Measurements from ENCODE around the gene TNFAIP8L1. TPM values are rescaled to one million over a fixed set of nuclear protein-coding genes. Genes with fewer than 3 reads are reported as not detected.

The TNFAIP8L1 gene
- total RNA-seq, 1 experiment from 2014 or later, result 17.8 TPM

- Histone ChIP-seq H3K9me3 (ENCODE audit: insufficient read depth, low read depth) (no peaks in the 10 kb centered on the region), H2AFZ (no peak overlapping the region), H3K36me3 (ENCODE audit: low read depth) (no peaks in the 10 kb centered on the region), H3F3A (ENCODE audit: insufficient read depth, low read depth) (no peaks in the 10 kb centered on the region), H3K79me2 (ENCODE audit: low read depth) (no peaks in the 10 kb centered on the region), H4K20me1 (ENCODE audit: insufficient read depth) (no peaks in the 10 kb centered on the region), H3K4me3 (no peak overlapping the region), H3K27me3 (ENCODE audit: insufficient read depth, low read depth) (no peaks in the 10 kb centered on the region), H3K4me1 (replicated peaks; ENCODE audit: insufficient read depth) (no peaks in the 10 kb centered on the region), H3K27ac (no peak overlapping the region), H3K9me2 (ENCODE audit: insufficient read depth) (no peaks in the 10 kb centered on the region), H3K4me2 (no peak overlapping the region)
- ChIA-PET POLR2A (ENCODE audit: unreplicated experiment) (no interaction called here), CTCF (no interaction called here)
- TF ChIP-seq EZH2 (IDR thresholded peaks at IDR 0.05; ENCODE audit: low read depth), result no peak
- TF ChIP-seq CTCF (conservative IDR thresholded peaks at IDR 0.05), result no peak
- no peak for DNase-seq
- intact Hi-C loops (cut with micrococcal nuclease; ENCODE audit: unreplicated experiment), result no loop called here
- no TSS peak for BruUV-seq (replicated peaks)
Measured at GRCh38 chr19:4700693-4700970, 61.3 kb downstream of the TNFAIP8L1 start.

GRCh38 chr19:4701557-4701956 is 62.2 kb downstream of the TNFAIP8L1 start:
- H3K27me3 ChIP-seq (ENCODE audit: insufficient read depth, low read depth), result no peaks in the 10 kb centered on the region
- no peak for TF ChIP-seq EZH2 (IDR thresholded peaks at IDR 0.05; ENCODE audit: low read depth)
- no peak for TF ChIP-seq CTCF (conservative IDR thresholded peaks at IDR 0.05)
- no peak overlapping the region for H2AFZ ChIP-seq
- H3K9me2 ChIP-seq (ENCODE audit: insufficient read depth), result no peaks in the 10 kb centered on the region
- no peaks in the 10 kb centered on the region for H3F3A ChIP-seq (ENCODE audit: insufficient read depth, low read depth)
- no peaks in the 10 kb centered on the region for H3K9me3 ChIP-seq (ENCODE audit: insufficient read depth, low read depth)
- CTCF ChIA-PET, result no interaction called here
- H3K4me2 ChIP-seq, result no peak overlapping the region
- no peaks in the 10 kb centered on the region for H3K4me1 ChIP-seq (replicated peaks; ENCODE audit: insufficient read depth)
- H3K79me2 ChIP-seq (ENCODE audit: low read depth), result no peaks in the 10 kb centered on the region
- intact Hi-C loops (cut with micrococcal nuclease; ENCODE audit: unreplicated experiment), result no loop called here
- H4K20me1 ChIP-seq (ENCODE audit: insufficient read depth), result no peaks in the 10 kb centered on the region
- no peak for DNase-seq
- H3K36me3 ChIP-seq (ENCODE audit: low read depth), result no peaks in the 10 kb centered on the region
- POLR2A ChIA-PET (ENCODE audit: unreplicated experiment), result no interaction called here
- H3K27ac ChIP-seq, result no peak overlapping the region
- BruUV-seq (replicated peaks), result no TSS peak
- H3K4me3 ChIP-seq, result no peak overlapping the region

DNA sequence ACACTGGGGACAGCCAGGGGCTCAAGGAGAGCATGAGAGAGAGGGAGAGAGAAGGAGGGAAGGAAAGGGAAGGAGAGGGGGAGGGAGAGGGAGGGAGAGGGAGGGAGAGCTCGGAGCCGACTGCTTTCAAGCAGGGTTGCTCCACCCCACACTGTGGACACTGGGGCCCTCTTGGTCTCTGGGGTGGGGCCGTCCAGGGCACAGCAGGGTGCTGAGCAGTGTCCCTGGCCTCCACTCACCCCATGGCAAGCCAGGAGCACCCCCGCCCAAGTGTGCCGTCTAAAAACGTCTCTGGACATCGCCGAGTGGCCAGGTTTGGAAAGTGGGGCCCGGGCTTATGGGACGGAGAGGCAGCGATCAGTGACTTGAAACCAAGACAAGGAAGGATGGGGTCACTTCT is 63.4 kb downstream of the TNFAIP8L1 start:
- Histone ChIP-seq H3K36me3 (ENCODE audit: low read depth) (no peaks in the 10 kb centered on the region), H3F3A (ENCODE audit: insufficient read depth, low read depth) (no peaks in the 10 kb centered on the region), H3K27me3 (ENCODE audit: insufficient read depth, low read depth) (no peaks in the 10 kb centered on the region), H3K79me2 (ENCODE audit: low read depth) (no peaks in the 10 kb centered on the region), H3K27ac (no peak overlapping the region), H3K4me1 (replicated peaks; ENCODE audit: insufficient read depth) (no peaks in the 10 kb centered on the region), H3K9me3 (ENCODE audit: insufficient read depth, low read depth) (no peaks in the 10 kb centered on the region), H3K4me3 (no peak overlapping the region), H3K4me2 (no peak overlapping the region), H3K9me2 (ENCODE audit: insufficient read depth) (no peaks in the 10 kb centered on the region), H2AFZ (no peak overlapping the region), H4K20me1 (ENCODE audit: insufficient read depth) (no peaks in the 10 kb centered on the region)
- intact Hi-C loops (cut with micrococcal nuclease; ENCODE audit: unreplicated experiment), result no loop called here
- CTCF ChIA-PET, result no interaction called here
- TF ChIP-seq CTCF (conservative IDR thresholded peaks at IDR 0.05) (no peak), EZH2 (IDR thresholded peaks at IDR 0.05; ENCODE audit: low read depth) (no peak)
- POLR2A ChIA-PET (ENCODE audit: unreplicated experiment), result no interaction called here
- DNase-seq, result no peak
- BruUV-seq (replicated peaks), result no TSS peak
